Endothelial cell of umbilical vein (primary cell): ENCODE measurements around the gene TRPC4AP. TPM values are rescaled to one million over a fixed set of nuclear protein-coding genes. Genes with fewer than 3 reads are reported as not detected.

Source experiments
- BruUV-seq: library from RNA; stranded (reverse); fragments of 400-500 nt; replicated peaks from 2 replicates; lab custom pipeline; 2021; lab: Mats Ljungman, UMichigan
- CTCF ChIA-PET: fragments of 300-600, 350-600 bp; sonication (Branson Sonifier 250); formaldehyde crosslinking; loops from one replicate; lab custom pipeline; 2021; ENCODE audit warnings: antibody characterized with exemption, inconsistent platforms; lab: Charles Lee
- POLR2A ChIA-PET: fragments of 300-600, 350-600 bp; sonication (Branson Sonifier 250); formaldehyde crosslinking; loops from one replicate; lab custom pipeline; 2021; ENCODE audit warnings: antibody characterized with exemption, inconsistent platforms; lab: Charles Lee
- DNase-seq: peaks from one replicate; pipeline ENCODE4 v3.0.0-alpha.2; 2011; ENCODE audit warnings: low read depth, low spot score
- FAIRE-seq: peaks from 2 replicates; lab custom pipeline; 2011; peaks lifted over from hg19 to GRCh38; lab: Jason Lieb, UNC
- H2AFZ ChIP-seq: 2 replicates; pipeline ENCODE4 v1.6.0; 2012; ENCODE audit warnings: low read depth, low read length, control low read depth, inconsistent platforms
- H3K27ac ChIP-seq: 2 replicates; pipeline ENCODE4 v1.5.1; 2011; ENCODE audit warnings: low read depth, mild to moderate bottlenecking, control low read depth, low read length, moderate library complexity; ENCODE audit not compliant: insufficient read depth
- H3K27me3 ChIP-seq, 2 experiments: 2 replicates each; pipeline versions ENCODE4 v1.6.0 to v1.6.1; 2011; ENCODE audit warnings: low read length in 2 of 2, mixed read lengths in 1 of 2; ENCODE audit not compliant: control insufficient read depth in 2 of 2, insufficient read depth in 2 of 2
- H3K36me3 ChIP-seq, 2 experiments: 2 replicates in 1 of 2; 3 replicates in 1 of 2; pipeline ENCODE4 v1.5.1; 2011; ENCODE audit warnings: low read length in 2 of 2, mild to moderate bottlenecking in 1 of 2, moderate library complexity in 1 of 2; ENCODE audit not compliant: control insufficient read depth in 2 of 2, insufficient read depth in 2 of 2; ENCODE audit errors: extremely low read depth in 1 of 2
- H3K4me1 ChIP-seq: 3 replicates; pipeline ENCODE4 v1.5.1; 2011; ENCODE audit warnings: mild to moderate bottlenecking, low read length; ENCODE audit not compliant: control insufficient read depth, insufficient read depth; ENCODE audit errors: extremely low read depth
- H3K4me2 ChIP-seq: 2 replicates; pipeline ENCODE4 v1.6.1; 2011; ENCODE audit warnings: low read length, control low read depth, mixed read lengths; ENCODE audit not compliant: insufficient read depth
- H3K4me3 ChIP-seq, 3 experiments: fragments of 200-600 bp in 1 of 3; sonication (generic), shearing (Covaris generic) in 1 of 3; replicated peaks in 1 of 3; 2 replicates each; pipeline ENCODE4 v1.5.1; 2011 to 2016; ENCODE audit warnings: control low read depth in 3 of 3, low read length in 3 of 3, mild to moderate bottlenecking in 2 of 3, inconsistent platforms in 1 of 3, low read depth in 1 of 3, moderate library complexity in 1 of 3; ENCODE audit not compliant: insufficient read depth in 1 of 3
- H3K79me2 ChIP-seq: 2 replicates; pipeline ENCODE4 v1.6.0; 2012; ENCODE audit warnings: low read length, inconsistent platforms; ENCODE audit not compliant: control insufficient read depth, insufficient read depth
- H3K9ac ChIP-seq: replicated peaks from 2 replicates; pipeline ENCODE3; 2011; ENCODE audit warnings: low read length, control low read depth; ENCODE audit not compliant: insufficient read depth; ENCODE audit errors: extremely low read depth
- H3K9me1 ChIP-seq: replicated peaks from 3 replicates; pipeline ENCODE4 v1.6.0; 2011; ENCODE audit warnings: mild to moderate bottlenecking, low read length; ENCODE audit not compliant: control insufficient read depth, insufficient read depth; ENCODE audit errors: extremely low read depth
- H3K9me3 ChIP-seq: replicated peaks from 2 replicates; pipeline ENCODE4 v1.5.1; 2012; ENCODE audit warnings: low read length, inconsistent platforms; ENCODE audit not compliant: control insufficient read depth, insufficient read depth
- H4K20me1 ChIP-seq: replicated peaks from 2 replicates; pipeline ENCODE3; 2011; ENCODE audit warnings: mild to moderate bottlenecking, low read length; ENCODE audit not compliant: control insufficient read depth, insufficient read depth; ENCODE audit errors: extremely low read depth
- EZH2 ChIP-seq: IDR thresholded peaks from 2 replicates; pipeline ENCODE4 v1.6.1; 2012; ENCODE audit warnings: borderline replicate concordance, low read depth, mild to moderate bottlenecking, moderate library complexity, low read length, inconsistent platforms; ENCODE audit not compliant: severe bottlenecking
- FOS ChIP-seq: IDR thresholded peaks from 2 replicates; pipeline ENCODE4 v1.6.1; 2011; ENCODE audit warnings: mild to moderate bottlenecking, low read length, moderate library complexity, borderline replicate concordance; ENCODE audit not compliant: insufficient read depth
- GATA2 ChIP-seq: IDR thresholded peaks from 2 replicates; pipeline ENCODE4 v1.7.0; 2011; ENCODE audit warnings: low read depth, mild to moderate bottlenecking, moderate library complexity, mixed read lengths, low read length; ENCODE audit not compliant: insufficient read length, insufficient read depth
- JUN ChIP-seq: IDR thresholded peaks from 2 replicates; pipeline ENCODE4 v1.6.1; 2011; ENCODE audit warnings: borderline replicate concordance, low read depth; ENCODE audit not compliant: insufficient read length, insufficient read depth
- MAX ChIP-seq: IDR thresholded peaks from 2 replicates; pipeline ENCODE4 v1.6.1; 2011; ENCODE audit not compliant: insufficient read depth, insufficient read length
- MYC ChIP-seq: IDR thresholded peaks from one replicate; pipeline ENCODE4 v1.6.1; 2011; ENCODE audit warnings: mild to moderate bottlenecking, low read depth, low read length
- POLR2A ChIP-seq: IDR thresholded peaks from 2 replicates; pipeline ENCODE4 v1.6.1; 2012; ENCODE audit warnings: low read depth, mild to moderate bottlenecking, control low read depth, low read length
- POLR2AphosphoS5 ChIP-seq: IDR thresholded peaks from 2 replicates; pipeline ENCODE4 v1.6.1; 2012; ENCODE audit warnings: low read depth, mild to moderate bottlenecking, control low read depth, low read length, moderate library complexity; ENCODE audit not compliant: insufficient read depth
- dilution Hi-C: fragments of 300-500 bp; cut with MboI; formaldehyde crosslinking; loops from one replicate; pipeline ENCODE4 v1.15.0; 2019; ENCODE audit warnings: low sequenced_read_pairs; ENCODE audit not compliant: extremely low pct_ligation_motif_present
- intact Hi-C: fragments of 100-400 bp; cut with micrococcal nuclease; formaldehyde crosslinking; loops from one replicate; pipeline ENCODE4 v1.10.0; 2022
- polyA plus RNA-seq, 4 experiments: library from polyadenylated mRNA; depleted of rRNA in 3 of 4; stranded (reverse) in 3 of 4; unstranded in 1 of 4; fragments of >200 nt; gene quantifications; 2 replicates each; pipeline versions ENCODE4 v1.2.1 to v1.2.3, GENCODE V29; 2011 to 2012; ENCODE audit warnings: missing spikeins in 1 of 4
- total RNA-seq: library from RNA; stranded (reverse); gene quantifications from 2 replicates; pipeline ENCODE4 v1.2.3, GENCODE V29; 2021
- TF ChIP-seq, protein P1 (sequence below), 2 donors: IDR thresholded peaks; 1 replicate in 1 of 2; 2 replicates in 1 of 2; pipeline ENCODE4 v1.5.1; 2011; ENCODE audit warnings: low read length in 2 of 2, mild to moderate bottlenecking in 2 of 2, moderate library complexity in 2 of 2, control low read depth in 1 of 2, inconsistent platforms in 1 of 2, low read depth in 1 of 2; ENCODE audit not compliant: insufficient read depth in 1 of 2; ENCODE audit errors: extremely low read depth in 1 of 2

The TRPC4AP gene
- total and polyA plus RNA-seq, 2 donors (not counting 3 experiments of a cell fraction or from before 2014, with no cell fraction given), result 89.0 to 103 TPM

GRCh38 chr20:34971561-34972235 is 120.9 kb downstream of the TRPC4AP start:
- Histone ChIP-seq H4K20me1 (no peaks in the 10 kb centered on the region), H3K9me3 (no peaks in the 10 kb centered on the region), H3K27me3 (no peaks in the 10 kb centered on the region), H3K4me3 (no peak overlapping the region), H3K4me2 (no peak overlapping the region), H3K79me2 (no peaks in the 10 kb centered on the region), H2AFZ (no peak overlapping the region), H3K9ac (no peak overlapping the region), H3K27ac (no peak overlapping the region), H3K9me1 (no peaks in the 10 kb centered on the region), H3K4me1 (no peaks in the 10 kb centered on the region), H3K36me3 (no peaks in the 10 kb centered on the region)
- FAIRE-seq, result no peak
- POLR2A ChIA-PET, result no interaction called here
- dilution Hi-C loops, result no loop called here
- DNase-seq, result no peak
- BruUV-seq, result no TSS peak
- TF ChIP-seq MYC (no peak), POLR2AphosphoS5 (no peak), FOS (no peak), MAX (no peak), EZH2 (no peak), GATA2 (no peak), POLR2A (no peak), JUN (no peak)
- TF ChIP-seq, protein P1, sequence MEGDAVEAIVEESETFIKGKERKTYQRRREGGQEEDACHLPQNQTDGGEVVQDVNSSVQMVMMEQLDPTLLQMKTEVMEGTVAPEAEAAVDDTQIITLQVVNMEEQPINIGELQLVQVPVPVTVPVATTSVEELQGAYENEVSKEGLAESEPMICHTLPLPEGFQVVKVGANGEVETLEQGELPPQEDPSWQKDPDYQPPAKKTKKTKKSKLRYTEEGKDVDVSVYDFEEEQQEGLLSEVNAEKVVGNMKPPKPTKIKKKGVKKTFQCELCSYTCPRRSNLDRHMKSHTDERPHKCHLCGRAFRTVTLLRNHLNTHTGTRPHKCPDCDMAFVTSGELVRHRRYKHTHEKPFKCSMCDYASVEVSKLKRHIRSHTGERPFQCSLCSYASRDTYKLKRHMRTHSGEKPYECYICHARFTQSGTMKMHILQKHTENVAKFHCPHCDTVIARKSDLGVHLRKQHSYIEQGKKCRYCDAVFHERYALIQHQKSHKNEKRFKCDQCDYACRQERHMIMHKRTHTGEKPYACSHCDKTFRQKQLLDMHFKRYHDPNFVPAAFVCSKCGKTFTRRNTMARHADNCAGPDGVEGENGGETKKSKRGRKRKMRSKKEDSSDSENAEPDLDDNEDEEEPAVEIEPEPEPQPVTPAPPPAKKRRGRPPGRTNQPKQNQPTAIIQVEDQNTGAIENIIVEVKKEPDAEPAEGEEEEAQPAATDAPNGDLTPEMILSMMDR (IDR thresholded peaks at IDR 0.05; ENCODE audit: extremely low read depth in 1 of 2, insufficient read depth in 1 of 2, low read depth in 1 of 2, low read length in 2 of 2), result no peak
- intact Hi-C loops, result no loop called here
- CTCF ChIA-PET, result interaction anchor here (1.4 to 2.1 kb wide), 6 partner anchors 8 to 97 kb away, joined by 3 to 8 read pairs (median 3); partner anchors contain the start of gene MYH7B
